WI38 (cell line): ENCODE measurements around the gene CRTC3.

Source experiments
- H3K4me3 ChIP-seq: 2 replicates; pipeline ENCODE4 v1.5.1; 2011; ENCODE audit warnings: low read depth, mild to moderate bottlenecking, control low read depth, low read length
- TF ChIP-seq, protein P1 (sequence below): IDR thresholded peaks from 2 replicates; pipeline ENCODE4 v1.5.1; 2012; ENCODE audit warnings: low read depth, mild to moderate bottlenecking, control low read depth, low read length

Gene CRTC3

DNA sequence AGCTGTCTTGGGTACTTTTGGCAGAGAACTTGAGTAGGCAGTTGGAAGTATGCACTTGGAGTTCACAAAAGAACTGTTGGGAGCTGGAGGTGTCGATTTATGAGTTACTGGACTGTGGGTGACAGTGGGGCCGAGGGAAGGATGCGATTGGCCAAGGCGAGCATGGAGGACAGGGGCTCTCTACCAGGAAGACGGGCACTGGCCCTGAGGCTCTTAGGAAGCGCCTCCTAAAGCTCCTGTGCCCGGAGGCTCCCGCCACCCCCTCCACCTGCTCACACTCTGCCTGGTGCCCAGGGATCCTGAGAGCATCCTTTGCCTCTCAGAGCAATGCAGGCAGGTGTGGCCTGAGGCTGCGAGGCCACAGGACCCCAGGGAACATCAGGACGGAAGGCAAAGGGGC is 69.0 kb downstream of the CRTC3 start:
- no peak overlapping the region for H3K4me3 ChIP-seq
- TF ChIP-seq, protein P1, sequence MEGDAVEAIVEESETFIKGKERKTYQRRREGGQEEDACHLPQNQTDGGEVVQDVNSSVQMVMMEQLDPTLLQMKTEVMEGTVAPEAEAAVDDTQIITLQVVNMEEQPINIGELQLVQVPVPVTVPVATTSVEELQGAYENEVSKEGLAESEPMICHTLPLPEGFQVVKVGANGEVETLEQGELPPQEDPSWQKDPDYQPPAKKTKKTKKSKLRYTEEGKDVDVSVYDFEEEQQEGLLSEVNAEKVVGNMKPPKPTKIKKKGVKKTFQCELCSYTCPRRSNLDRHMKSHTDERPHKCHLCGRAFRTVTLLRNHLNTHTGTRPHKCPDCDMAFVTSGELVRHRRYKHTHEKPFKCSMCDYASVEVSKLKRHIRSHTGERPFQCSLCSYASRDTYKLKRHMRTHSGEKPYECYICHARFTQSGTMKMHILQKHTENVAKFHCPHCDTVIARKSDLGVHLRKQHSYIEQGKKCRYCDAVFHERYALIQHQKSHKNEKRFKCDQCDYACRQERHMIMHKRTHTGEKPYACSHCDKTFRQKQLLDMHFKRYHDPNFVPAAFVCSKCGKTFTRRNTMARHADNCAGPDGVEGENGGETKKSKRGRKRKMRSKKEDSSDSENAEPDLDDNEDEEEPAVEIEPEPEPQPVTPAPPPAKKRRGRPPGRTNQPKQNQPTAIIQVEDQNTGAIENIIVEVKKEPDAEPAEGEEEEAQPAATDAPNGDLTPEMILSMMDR = no peak

DNA sequence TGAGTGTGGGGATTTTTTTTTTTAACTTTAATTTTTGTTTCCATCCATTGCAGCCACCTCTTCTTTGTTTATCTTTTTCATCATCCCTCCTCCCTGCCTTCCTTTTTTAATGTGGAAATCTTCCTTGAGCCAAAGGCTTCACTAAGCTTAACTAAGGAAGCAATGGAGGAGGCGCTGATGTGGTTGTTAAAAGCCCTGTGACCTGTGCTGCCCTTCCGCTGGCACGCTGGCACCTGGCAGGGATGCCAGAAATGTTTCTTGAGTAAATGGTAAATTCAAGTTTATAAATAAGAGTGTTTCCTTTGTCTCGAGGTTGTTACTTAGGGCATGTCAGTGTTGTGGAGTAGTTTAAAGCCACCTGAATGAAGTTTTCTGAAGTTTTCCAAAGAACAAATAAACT is 69.4 kb downstream of the CRTC3 start:
- H3K4me3 ChIP-seq = no peak overlapping the region

DNA sequence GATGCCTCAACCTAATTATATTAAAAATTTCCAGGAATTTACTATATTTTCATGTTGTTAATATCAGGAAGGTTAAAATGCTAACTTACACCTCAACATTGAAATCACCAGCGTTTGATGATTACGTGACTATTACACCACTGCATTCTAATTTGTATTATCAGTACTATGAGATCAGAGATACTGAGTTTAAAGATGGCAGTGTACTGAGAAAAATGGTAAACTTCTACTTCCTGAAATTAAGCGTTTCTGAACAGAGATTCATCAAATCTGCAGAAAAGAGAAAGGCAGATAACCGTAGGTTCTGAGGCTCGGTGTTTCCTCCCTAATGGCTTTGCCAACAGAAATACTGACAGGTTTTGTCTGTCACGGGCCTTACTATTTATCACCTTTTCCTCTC is 69.9 kb downstream of the CRTC3 start:
- TF ChIP-seq, protein P1 = no peak
- no peak overlapping the region for H3K4me3 ChIP-seq

More for the DNA sequence above, 69.4 kb downstream of the CRTC3 start:
- TF ChIP-seq, protein P1 = no peak

DNA sequence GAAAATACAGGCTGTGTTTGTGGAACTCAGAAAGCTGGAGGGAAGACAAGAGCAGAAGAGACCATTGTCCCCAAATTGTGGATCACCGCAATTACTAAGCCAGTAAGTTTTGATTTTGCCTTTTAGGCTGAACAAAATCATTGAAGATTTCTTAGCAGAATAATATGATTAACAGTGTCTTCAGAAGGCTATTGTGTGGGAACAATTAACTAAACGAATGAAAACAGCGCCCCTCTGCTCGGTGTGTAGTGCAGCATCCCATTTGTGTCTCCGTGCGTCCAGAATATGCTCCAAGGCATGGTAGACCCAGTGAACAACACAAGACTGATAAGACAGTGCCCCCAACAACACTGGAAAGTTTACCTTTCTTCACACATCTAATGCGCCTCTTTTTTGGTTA is 71.2 kb downstream of the CRTC3 start:
- H3K4me3 ChIP-seq = no peak overlapping the region
- TF ChIP-seq, protein P1 = no peak

DNA sequence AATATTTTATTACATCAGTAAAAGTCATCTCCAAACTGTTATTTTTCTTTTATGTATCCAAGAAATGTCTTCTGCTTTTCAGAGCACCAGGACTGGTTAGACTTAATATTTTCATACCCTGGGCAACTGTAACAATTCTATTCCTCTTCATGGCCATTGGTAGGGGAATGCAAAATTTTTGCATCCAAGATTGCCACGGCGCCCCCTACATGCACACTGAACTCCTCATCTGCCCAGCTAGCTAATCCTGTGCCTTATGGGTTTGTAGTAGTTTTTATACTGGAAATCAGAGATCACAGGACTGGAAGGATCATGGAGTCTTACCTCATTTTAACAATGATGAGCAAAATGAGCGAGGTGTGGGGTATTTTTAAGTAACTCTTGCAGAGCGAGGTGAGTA is 74.2 kb downstream of the CRTC3 start:
- no peak overlapping the region for H3K4me3 ChIP-seq
- TF ChIP-seq, protein P1 = peak; percentile 31

DNA sequence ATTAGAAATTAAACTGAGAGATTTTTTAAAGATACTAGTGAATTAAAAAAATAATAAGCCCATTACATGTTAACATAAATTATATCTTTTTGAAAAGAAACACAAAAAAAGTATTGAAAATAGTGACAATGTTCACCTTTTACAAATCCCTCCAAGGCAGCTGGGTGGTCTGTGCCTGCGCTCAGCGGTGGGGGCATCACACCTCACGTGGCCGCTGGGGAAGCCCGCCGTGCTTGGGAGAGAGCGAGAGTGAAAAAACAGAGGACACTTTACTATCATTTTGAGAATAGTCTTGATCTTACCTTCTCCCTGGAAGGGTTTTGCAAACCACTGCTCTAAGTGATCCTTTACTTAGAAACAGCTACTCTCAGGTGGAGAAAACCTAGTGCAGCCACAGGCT is 76.9 kb downstream of the CRTC3 start:
- TF ChIP-seq, protein P1 = no peak
- H3K4me3 ChIP-seq = no peak overlapping the region

DNA sequence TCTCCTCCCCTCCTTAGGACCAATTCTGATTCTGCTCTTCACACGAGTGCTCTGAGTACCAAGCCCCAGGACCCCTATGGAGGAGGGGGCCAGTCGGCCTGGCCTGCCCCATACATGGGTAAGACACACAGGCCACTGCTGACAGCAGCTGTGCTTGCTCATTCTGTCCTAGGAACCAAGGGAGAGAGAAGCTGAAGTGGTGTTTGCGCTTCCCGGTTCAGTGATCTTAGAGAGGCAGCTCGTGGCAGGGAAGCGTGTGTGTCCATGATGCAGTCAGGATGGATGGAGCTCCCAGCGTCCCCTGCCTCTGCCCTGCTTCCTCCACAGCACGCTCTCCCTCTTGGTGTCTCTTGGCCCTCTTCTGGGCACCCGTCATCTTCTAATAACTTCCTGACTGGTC is 77.6 kb downstream of the CRTC3 start:
- TF ChIP-seq, protein P1 = no peak
- H3K4me3 ChIP-seq = no peak overlapping the region
